Measurements from ENCODE around the gene LYPD5.
"Not testable (repeated sequence)": the region's sequence is repeated elsewhere in the genome, so short reads cannot be mapped to it uniquely, and the experiment has no call there.

Gene LYPD5

GRCh38 chr19:43806401-43806800, 4.2 kb upstream of the LYPD5 start:
- DNase-seq; H3K14ac ChIP-seq (ENCODE audit: low read length in 2 of 2); H3K9me3 ChIP-seq (ENCODE audit: control insufficient read depth, low read length); H3K18ac ChIP-seq (ENCODE audit: low read depth in 1 of 2, low read length in 2 of 2); H3K36me3 ChIP-seq (ENCODE audit: control insufficient read depth in 1 of 2, insufficient read depth in 2 of 2, low read depth in 1 of 2, low read length in 2 of 2); H3K4me2 ChIP-seq (ENCODE audit: low read length, poor library complexity, severe bottlenecking); H3K23ac ChIP-seq (ENCODE audit: low read length in 2 of 2); H2AK5ac ChIP-seq (ENCODE audit: low read length, severe bottlenecking); H3K79me1 ChIP-seq (replicated peaks; ENCODE audit: low read length, poor library complexity, severe bottlenecking); H3K4ac ChIP-seq (ENCODE audit: low read depth in 1 of 2, low read length in 2 of 2); H4K91ac ChIP-seq (ENCODE audit: low read length); H2BK5ac ChIP-seq (ENCODE audit: low read depth, low read length, poor library complexity, severe bottlenecking); H3K4me1 ChIP-seq (ENCODE audit: control insufficient read depth, insufficient read depth, low read depth, low read length); H2BK15ac ChIP-seq (ENCODE audit: low read depth, poor library complexity, severe bottlenecking); H2BK120ac ChIP-seq (ENCODE audit: low read depth, low read length); H4K8ac ChIP-seq (ENCODE audit: low read length); H3K4me3 ChIP-seq (ENCODE audit: insufficient read depth in 1 of 2, low read depth in 1 of 2, low read length in 2 of 2); H3K27ac ChIP-seq (ENCODE audit: low read length, poor library complexity, severe bottlenecking); H2BK12ac ChIP-seq (ENCODE audit: low read length in 2 of 2); H3K9ac ChIP-seq (ENCODE audit: low read length); H2AFZ ChIP-seq (ENCODE audit: low read depth, low read length): not testable (repeated sequence)
- H3K27me3 ChIP-seq (ENCODE audit: control insufficient read depth in 1 of 2, insufficient read depth in 1 of 2, low read length in 2 of 2), result peaks cover 5 to 12% of the 10 kb centered on the region in 2 experiments
- 92% methylated on average over 4 of the region's 7 CpGs for WGBS

DNA sequence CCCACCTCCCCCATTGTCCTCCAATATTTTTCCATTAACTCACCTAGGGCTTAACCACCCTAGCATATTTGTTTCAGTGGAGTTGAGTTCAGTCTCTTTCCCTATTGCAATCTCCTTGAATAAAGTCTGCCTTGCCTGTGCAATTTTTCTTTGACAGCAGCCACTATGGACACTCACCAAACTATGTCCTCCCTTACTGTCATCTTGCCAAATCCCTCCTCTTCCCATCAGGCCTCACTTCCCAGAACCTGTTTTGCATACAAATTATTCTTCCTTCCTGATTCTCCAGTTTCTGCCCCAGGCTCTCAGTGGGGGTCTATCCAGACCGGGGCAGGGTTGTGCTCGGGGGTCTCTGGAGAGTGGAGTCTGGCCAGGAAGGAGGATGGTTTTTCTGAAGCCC, 2.2 kb upstream of the LYPD5 start:
- no peak overlapping the region for H2BK15ac ChIP-seq (ENCODE audit: low read depth, poor library complexity, severe bottlenecking)
- DNase-seq, result no peak
- no peak overlapping the region for H4K8ac ChIP-seq (ENCODE audit: low read length)
- H3K79me1 ChIP-seq (replicated peaks; ENCODE audit: low read length, poor library complexity, severe bottlenecking), result no peaks in the 10 kb centered on the region
- H2BK5ac ChIP-seq (ENCODE audit: low read depth, low read length, poor library complexity, severe bottlenecking), result no peak overlapping the region
- no peak overlapping the region for H2BK12ac ChIP-seq (ENCODE audit: low read length in 2 of 2)
- no peak overlapping the region for H3K4me2 ChIP-seq (ENCODE audit: low read length, poor library complexity, severe bottlenecking)
- H3K18ac ChIP-seq (ENCODE audit: low read depth in 1 of 2, low read length in 2 of 2), result no peak overlapping the region
- H2BK120ac ChIP-seq (ENCODE audit: low read depth, low read length), result no peak overlapping the region
- H3K9ac ChIP-seq (ENCODE audit: low read length), result no peak overlapping the region
- no peak overlapping the region for H3K27ac ChIP-seq (ENCODE audit: low read length, poor library complexity, severe bottlenecking)
- no peaks in the 10 kb centered on the region for H3K4me1 ChIP-seq (ENCODE audit: control insufficient read depth, insufficient read depth, low read depth, low read length)
- no peaks in the 10 kb centered on the region for H3K36me3 ChIP-seq (ENCODE audit: control insufficient read depth in 1 of 2, insufficient read depth in 2 of 2, low read depth in 1 of 2, low read length in 2 of 2)
- H3K9me3 ChIP-seq (ENCODE audit: control insufficient read depth, low read length), result no peaks in the 10 kb centered on the region
- H3K14ac ChIP-seq (ENCODE audit: low read length in 2 of 2), result no peak overlapping the region
- no peak overlapping the region for H3K4me3 ChIP-seq (ENCODE audit: insufficient read depth in 1 of 2, low read depth in 1 of 2, low read length in 2 of 2)
- no peak overlapping the region for H2AK5ac ChIP-seq (ENCODE audit: low read length, severe bottlenecking)
- H3K4ac ChIP-seq (ENCODE audit: low read depth in 1 of 2, low read length in 2 of 2), result no peak overlapping the region
- H3K23ac ChIP-seq (ENCODE audit: low read length in 2 of 2), result no peak overlapping the region
- H2AFZ ChIP-seq (ENCODE audit: low read depth, low read length), result no peak overlapping the region
- 46% methylated on average over 2 of the region's 2 CpGs for WGBS
- no peak overlapping the region for H4K91ac ChIP-seq (ENCODE audit: low read length)
- H3K27me3 ChIP-seq (ENCODE audit: control insufficient read depth in 1 of 2, insufficient read depth in 1 of 2, low read length in 2 of 2), result peaks cover 5 to 16% of the 10 kb centered on the region in 2 experiments

DNA sequence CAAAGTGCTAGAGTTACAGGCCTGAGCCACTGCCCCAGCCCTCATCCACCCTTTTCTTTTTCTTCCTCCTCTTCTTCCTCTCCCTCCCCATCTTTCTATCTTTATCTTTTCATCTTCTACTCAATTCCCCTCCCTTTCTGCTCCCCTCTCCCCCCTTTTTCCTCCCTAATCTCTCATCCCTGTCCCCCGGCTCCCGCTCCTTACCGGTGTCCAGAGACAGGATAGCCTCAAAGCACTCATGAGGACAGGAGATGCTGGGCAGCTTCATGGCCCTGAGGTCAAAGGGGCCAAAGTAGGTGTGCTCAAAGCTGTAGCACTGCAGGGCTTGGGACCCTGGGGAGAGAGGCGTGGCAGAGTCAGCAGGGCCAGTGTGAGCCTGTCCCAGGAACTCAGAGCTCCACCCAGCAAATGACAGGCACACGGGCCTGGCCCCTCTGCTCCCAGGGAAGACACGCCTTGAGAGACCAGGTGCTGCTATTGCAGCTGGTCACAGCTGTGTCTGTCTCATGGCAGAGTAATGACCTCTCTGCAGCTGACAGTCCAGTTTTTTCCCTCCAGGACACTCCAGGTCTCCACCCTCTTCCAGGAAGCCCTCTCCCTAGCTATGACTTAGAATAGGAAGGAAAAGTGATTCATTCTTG, 2.6 kb downstream of the LYPD5 start:
- Histone ChIP-seq H3K18ac (ENCODE audit: low read depth in 1 of 2, low read length in 2 of 2) (no peak overlapping the region), H2AFZ (ENCODE audit: low read depth, low read length) (no peak overlapping the region), H2BK12ac (ENCODE audit: low read length in 2 of 2) (no peak overlapping the region), H3K4ac (ENCODE audit: low read depth in 1 of 2, low read length in 2 of 2) (no peak overlapping the region), H4K91ac (ENCODE audit: low read length) (no peak overlapping the region), H3K4me2 (ENCODE audit: low read length, poor library complexity, severe bottlenecking) (no peak overlapping the region), H3K9me3 (ENCODE audit: control insufficient read depth, low read length) (peaks cover 19% of the 10 kb centered on the region), H2BK15ac (ENCODE audit: low read depth, poor library complexity, severe bottlenecking) (no peak overlapping the region), H2BK120ac (ENCODE audit: low read depth, low read length) (no peak overlapping the region), H4K8ac (ENCODE audit: low read length) (no peak overlapping the region), H3K79me1 (replicated peaks; ENCODE audit: low read length, poor library complexity, severe bottlenecking) (no peaks in the 10 kb centered on the region), H2AK5ac (ENCODE audit: low read length, severe bottlenecking) (no peak overlapping the region), H3K36me3 (ENCODE audit: control insufficient read depth in 1 of 2, insufficient read depth in 2 of 2, low read depth in 1 of 2, low read length in 2 of 2) (no peaks in the 10 kb centered on the region), H3K4me1 (ENCODE audit: control insufficient read depth, insufficient read depth, low read depth, low read length) (peaks cover 10% of the 10 kb centered on the region), H2BK5ac (ENCODE audit: low read depth, low read length, poor library complexity, severe bottlenecking) (no peak overlapping the region), H3K9ac (ENCODE audit: low read length) (no peak overlapping the region), H3K27ac (ENCODE audit: low read length, poor library complexity, severe bottlenecking) (no peak overlapping the region), H3K4me3 (ENCODE audit: insufficient read depth in 1 of 2, low read depth in 1 of 2, low read length in 2 of 2) (peak overlapping the region in 1 of 2 experiments; percentile 13), H3K23ac (ENCODE audit: low read length in 2 of 2) (no peak overlapping the region), H3K27me3 (ENCODE audit: control insufficient read depth in 1 of 2, insufficient read depth in 1 of 2, low read length in 2 of 2) (peaks cover 27 to 43% of the 10 kb centered on the region in 2 experiments), H3K14ac (ENCODE audit: low read length in 2 of 2) (no peak overlapping the region)
- DNase-seq, result peak; percentile 22
- WGBS, result 30% methylated on average over 6 of the region's 6 CpGs

GRCh38 chr19:43798546-43799409, 3.5 kb downstream of the LYPD5 start:
- Histone ChIP-seq H3K4me2 (ENCODE audit: low read length, poor library complexity, severe bottlenecking) (peak overlapping the region; percentile 95), H3K9ac (ENCODE audit: low read length) (peak overlapping the region; percentile 50), H2BK120ac (ENCODE audit: low read depth, low read length) (no peak overlapping the region), H3K23ac (ENCODE audit: low read length in 2 of 2) (no peak overlapping the region), H3K4ac (ENCODE audit: low read depth in 1 of 2, low read length in 2 of 2) (no peak overlapping the region), H2BK12ac (ENCODE audit: low read length in 2 of 2) (no peak overlapping the region), H4K91ac (ENCODE audit: low read length) (no peak overlapping the region), H2BK15ac (ENCODE audit: low read depth, poor library complexity, severe bottlenecking) (no peak overlapping the region), H3K4me3 (ENCODE audit: insufficient read depth in 1 of 2, low read depth in 1 of 2, low read length in 2 of 2) (peak overlapping the region; percentile 52 to 83), H3K9me3 (ENCODE audit: control insufficient read depth, low read length) (peaks cover 19% of the 10 kb centered on the region), H3K18ac (ENCODE audit: low read depth in 1 of 2, low read length in 2 of 2) (peak overlapping the region in 1 of 2 experiments; percentile 49), H3K79me1 (replicated peaks; ENCODE audit: low read length, poor library complexity, severe bottlenecking) (no peaks in the 10 kb centered on the region), H3K27me3 (ENCODE audit: control insufficient read depth in 1 of 2, insufficient read depth in 1 of 2, low read length in 2 of 2) (peaks cover 26 to 49% of the 10 kb centered on the region in 2 experiments), H3K4me1 (ENCODE audit: control insufficient read depth, insufficient read depth, low read depth, low read length) (peaks cover 10% of the 10 kb centered on the region), H3K14ac (ENCODE audit: low read length in 2 of 2) (no peak overlapping the region), H3K36me3 (ENCODE audit: control insufficient read depth in 1 of 2, insufficient read depth in 2 of 2, low read depth in 1 of 2, low read length in 2 of 2) (no peaks in the 10 kb centered on the region), H3K27ac (ENCODE audit: low read length, poor library complexity, severe bottlenecking) (no peak overlapping the region), H4K8ac (ENCODE audit: low read length) (peak overlapping the region; percentile 62), H2AFZ (ENCODE audit: low read depth, low read length) (peak overlapping the region; percentile 73), H2BK5ac (ENCODE audit: low read depth, low read length, poor library complexity, severe bottlenecking) (no peak overlapping the region), H2AK5ac (ENCODE audit: low read length, severe bottlenecking) (no peak overlapping the region)
- WGBS, result 8% methylated on average over 70 of the region's 70 CpGs
- no peak for DNase-seq
